CD1c-positive myeloid dendritic cell (primary cell): Measurements from ENCODE around the gene TOMM20.

Source experiments
- DNase-seq: peaks from one replicate; pipeline ENCODE4 v3.0.0-alpha.2; 2016; ENCODE audit errors: extremely low spot score

Gene TOMM20

DNA sequence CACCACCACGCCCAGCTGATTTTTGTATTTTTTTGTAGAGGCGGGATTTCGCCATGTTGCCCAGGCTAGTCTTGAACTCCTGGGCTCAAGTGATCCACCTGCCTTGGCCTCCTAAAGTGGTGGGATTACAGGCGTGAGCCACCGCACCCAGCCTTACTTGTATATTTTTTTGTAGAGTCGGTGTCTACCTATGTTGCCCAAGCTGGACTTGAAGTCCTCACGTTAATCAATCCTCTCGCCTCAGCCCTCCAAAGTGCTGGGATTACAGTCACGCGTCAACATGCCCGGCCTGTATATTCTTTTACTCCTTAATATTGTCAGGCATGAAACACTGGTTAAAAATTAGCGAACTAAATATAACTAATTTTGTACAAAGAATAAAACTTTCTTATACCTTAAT, 5.5 kb upstream of the TOMM20 start:
- DNase-seq: no peak

DNA sequence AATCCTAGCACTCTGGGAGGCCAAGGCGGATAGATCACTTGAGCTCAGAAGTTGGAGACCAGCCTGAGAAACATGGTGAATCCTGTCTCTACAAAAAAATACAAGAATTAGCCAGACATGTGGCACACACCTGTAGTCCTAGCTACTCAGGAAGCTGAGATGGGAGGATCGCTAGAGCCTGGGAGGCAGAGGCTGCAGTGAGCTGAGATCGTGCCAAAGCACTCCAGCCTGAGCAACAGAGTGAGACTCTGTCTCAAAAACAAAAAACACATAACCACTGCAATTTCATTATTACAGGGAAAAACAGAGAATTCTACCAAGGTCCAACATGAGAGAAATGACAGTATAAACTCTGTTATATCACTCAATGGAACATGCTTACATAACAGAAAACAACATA, 4.4 kb upstream of the TOMM20 start:
- no peak for DNase-seq

- no peak for DNase-seq
These were observed 3.3 kb upstream of the TOMM20 start for GRCh38 chr1:235131961-235132360.

DNA sequence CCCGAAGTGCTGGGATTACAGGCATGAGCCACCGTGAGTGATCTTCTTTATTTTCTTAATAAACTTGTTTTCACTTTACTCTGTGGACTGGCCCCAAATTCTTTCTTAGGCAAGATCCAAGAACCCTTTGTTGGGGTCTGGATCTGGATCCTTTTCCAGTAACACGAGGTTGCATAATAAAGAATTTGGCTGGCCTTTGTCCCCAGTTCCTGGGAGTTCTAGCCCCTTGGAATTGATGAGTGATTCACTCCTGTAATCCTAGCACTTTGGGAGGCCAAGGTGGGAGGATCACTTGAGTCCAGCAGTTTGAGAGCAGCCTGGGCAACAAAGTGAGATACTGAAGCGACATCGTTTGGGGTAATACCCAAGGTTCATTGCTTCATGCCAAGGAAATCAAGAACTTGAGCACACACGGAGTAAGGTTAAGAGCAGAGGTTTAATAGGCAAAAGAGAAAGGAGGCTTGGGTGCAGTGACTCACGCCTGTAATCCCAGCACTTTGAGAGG, 2.2 kb upstream of the TOMM20 start:
- DNase-seq: no peak

DNA sequence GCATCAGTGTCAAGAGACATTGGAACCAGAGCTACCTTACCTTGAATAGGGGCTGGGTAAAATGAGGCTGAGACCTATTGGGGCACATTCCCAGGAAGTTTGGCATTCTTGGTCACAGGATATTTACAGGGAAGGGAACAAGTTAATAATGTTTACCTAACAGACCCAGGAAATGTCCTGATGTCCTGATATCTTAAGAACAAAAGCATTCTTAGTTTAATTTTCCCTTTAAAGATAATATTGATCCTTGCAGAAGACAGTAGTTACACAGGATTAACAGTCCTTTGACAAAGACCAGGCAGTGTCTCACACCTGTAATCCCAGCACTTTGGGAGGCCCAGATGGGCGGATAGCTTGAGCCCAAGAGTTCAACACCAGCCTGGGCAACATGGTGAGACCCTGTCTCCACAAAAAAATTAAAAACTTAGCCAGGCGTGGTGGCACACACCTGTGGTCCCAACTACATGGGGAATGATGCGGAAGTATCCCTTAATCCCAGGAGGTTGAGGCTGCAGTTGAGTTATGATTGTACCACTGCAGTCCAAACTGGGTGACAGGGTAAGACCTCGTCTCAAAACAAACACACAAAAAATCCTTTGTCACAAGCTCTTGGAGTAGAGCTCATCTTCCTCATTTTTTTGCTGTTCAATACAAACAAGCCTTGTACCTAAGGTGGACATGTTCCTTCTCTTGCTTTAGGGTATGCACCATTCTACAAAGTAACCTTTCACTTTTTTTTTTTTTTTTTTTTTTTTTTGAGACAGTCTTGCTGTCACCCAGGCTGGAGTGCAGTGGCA, 1.3 kb upstream of the TOMM20 start:
- no peak for DNase-seq

- DNase-seq: no peak
These were observed 743 bp downstream of the TOMM20 start for GRCh38 chr1:235127732-235128455.

DNA sequence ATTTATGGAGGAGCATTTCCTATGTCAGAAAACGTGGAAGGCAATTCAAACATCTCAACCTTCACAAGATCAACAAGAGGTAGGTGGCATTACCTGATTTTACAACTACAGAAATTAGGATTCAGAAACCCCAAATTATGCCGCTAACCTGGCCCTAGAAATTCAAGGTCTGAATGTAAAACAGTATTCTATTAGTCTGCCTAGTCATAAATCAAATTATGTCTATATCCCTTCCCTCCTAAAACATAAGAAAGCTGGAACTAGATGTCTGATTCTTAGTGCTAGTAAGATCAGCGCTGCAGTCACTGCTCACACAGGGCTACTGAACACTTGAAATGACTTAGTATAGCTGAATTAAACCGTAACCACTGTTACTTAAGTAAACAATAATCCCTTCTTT, 1.4 kb downstream of the TOMM20 start:
- no peak for DNase-seq

DNA sequence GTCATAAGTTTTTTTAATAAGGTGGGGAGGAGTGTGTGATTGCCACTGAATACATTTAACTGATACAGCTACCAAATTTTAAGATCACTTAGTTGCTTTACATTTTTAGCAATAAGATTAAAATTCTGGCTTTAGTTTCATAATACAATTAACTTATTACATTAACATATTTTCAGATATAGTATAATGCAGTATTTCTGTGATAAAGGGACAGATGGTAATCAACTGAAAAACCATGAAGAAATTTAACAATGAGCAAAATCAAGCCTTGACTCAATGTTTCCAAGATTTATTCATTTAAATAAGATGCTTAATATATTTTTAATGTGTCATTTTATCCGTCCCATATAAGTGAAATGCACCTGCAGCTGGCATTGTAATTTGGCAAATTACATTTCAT, 4.0 kb downstream of the TOMM20 start:
- DNase-seq: no peak

GRCh38 chr1:235124111-235124510, 4.5 kb downstream of the TOMM20 start:
- DNase-seq: no peak

GRCh38 chr1:235122348-235122747, 6.3 kb downstream of the TOMM20 start:
- DNase-seq: no peak

DNA sequence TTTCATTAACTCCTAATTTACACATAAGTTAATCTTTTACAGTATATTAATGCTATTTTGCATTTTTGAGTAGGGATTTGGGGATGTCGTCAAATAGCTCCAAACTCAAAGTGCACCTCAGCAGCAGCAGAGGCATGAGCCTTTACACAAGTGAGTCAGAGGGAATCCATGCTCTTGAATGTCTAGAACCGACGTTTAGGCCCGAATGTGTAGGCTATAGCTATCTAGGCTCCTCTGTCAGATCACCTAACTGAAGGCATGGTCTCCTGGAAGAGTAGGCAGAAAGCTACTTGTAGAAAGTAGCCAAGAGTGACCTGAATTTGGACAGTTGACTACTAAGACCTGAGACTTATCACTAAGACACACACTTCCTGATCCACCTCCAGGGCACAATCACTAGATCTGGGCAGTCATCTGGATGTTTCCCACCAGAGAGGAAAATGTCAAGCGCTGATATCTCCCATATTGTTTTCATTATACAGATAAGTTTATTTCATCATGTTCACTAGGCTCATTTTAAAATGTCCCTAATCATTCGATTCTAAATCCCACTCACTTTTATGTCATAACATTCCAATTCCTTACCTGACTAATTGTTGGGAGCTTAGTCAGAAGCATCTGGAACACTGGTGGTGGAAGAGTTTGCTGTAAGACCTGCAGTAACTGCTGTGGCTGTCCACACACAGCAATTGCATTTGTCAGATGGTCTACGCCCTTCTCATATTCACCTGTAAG, 15.3 kb downstream of the TOMM20 start:
- no peak for DNase-seq

GRCh38 chr1:235112297-235113182, 16.1 kb downstream of the TOMM20 start:
- no peak for DNase-seq

DNA sequence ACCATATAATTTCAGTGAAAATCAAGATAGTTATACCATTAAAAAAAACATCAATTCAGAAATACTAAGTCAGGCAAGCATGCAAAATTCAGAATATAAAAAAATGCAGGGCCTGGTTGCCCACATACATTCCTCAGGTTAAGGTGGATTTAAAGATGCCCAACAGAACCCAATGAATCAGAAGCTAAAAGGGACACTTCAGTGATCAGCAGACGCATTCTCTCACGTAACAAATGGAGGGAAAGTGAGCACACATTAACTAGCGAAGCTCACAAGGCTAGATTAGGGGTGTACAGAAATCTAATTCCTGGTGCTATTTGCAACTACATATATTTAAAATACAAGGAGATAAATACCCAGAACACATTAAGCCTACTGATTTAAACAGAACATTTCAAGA, 17.5 kb downstream of the TOMM20 start:
- DNase-seq: no peak

GRCh38 chr1:235108876-235109275, 19.8 kb downstream of the TOMM20 start:
- no peak for DNase-seq

DNA sequence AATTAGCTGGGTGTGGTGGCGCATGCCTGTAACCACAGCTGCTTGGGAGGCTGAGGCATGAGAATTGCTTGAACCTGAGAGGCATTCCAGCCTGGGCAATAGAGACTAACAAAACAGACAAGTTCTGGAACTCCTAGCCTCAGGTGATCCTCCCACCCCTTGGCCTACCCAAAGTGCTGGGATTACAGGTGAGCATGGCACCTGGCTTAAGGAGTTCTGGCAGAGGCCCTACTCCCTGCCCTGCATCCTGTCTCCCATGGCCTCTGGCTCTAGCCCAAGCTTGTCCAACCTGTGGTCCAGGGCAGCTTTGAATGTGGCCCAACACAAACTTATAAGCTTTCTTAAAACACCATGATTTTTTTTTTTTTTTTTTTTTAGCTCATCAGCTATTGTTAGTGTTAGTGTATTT, 20.4 kb downstream of the TOMM20 start:
- no peak for DNase-seq

DNA sequence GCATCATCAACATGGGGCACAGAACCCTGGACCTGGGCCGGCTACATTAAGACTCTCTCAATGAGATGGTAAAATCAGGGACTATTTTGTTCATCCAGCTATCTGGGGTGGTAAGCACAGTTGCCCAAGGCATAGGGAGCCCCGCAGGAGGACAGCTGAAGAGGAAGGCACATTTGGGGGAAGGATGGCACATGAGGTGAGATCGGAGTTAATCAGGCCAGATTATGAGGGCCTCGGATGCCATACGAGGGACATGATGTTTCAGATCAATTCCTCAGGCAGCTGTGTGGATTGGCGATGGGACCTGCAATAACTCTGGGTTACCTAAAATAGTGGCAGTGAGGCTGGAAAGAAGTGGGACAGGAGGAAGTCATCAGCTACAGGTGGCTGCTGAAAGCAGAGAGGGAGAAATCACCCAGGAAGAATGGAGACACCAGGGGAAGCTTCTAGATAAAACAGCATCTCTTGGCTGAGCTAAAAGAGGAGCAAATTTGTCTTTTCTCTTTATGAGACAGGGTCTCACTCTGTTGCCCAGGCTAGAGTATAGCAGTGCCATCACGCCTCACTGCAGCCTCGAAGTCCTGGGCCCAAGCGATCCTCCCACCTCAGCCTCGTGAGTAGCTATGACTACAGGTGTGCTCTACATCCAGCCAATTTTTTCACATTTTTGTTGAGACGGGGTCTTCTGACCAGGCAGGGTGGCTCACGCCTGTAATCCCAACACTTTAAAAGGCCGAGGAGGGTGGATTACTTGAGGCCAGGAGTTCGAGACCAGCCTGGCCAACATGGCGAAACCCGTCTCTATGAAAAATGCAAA, 21.1 kb downstream of the TOMM20 start:
- no peak for DNase-seq

DNA sequence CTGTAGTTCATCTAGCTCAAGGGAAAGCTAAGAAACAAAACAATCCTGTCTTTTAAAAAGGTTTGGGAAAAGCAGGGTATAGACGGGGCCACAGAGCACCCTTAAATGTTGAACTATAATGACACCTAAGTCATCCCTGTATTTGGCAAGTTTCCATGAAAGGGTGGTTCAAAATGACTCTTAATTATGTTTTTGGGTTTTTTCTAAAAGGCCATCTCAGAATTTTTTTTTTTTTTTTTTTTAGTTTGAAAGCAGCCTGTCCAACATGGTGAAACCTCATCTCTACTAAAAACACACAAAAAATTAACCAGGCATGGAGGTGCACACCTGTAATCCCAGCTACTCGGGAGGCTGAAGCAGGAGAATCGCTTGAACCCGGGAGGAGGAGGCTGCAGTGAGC, 22.2 kb downstream of the TOMM20 start:
- no peak for DNase-seq

DNA sequence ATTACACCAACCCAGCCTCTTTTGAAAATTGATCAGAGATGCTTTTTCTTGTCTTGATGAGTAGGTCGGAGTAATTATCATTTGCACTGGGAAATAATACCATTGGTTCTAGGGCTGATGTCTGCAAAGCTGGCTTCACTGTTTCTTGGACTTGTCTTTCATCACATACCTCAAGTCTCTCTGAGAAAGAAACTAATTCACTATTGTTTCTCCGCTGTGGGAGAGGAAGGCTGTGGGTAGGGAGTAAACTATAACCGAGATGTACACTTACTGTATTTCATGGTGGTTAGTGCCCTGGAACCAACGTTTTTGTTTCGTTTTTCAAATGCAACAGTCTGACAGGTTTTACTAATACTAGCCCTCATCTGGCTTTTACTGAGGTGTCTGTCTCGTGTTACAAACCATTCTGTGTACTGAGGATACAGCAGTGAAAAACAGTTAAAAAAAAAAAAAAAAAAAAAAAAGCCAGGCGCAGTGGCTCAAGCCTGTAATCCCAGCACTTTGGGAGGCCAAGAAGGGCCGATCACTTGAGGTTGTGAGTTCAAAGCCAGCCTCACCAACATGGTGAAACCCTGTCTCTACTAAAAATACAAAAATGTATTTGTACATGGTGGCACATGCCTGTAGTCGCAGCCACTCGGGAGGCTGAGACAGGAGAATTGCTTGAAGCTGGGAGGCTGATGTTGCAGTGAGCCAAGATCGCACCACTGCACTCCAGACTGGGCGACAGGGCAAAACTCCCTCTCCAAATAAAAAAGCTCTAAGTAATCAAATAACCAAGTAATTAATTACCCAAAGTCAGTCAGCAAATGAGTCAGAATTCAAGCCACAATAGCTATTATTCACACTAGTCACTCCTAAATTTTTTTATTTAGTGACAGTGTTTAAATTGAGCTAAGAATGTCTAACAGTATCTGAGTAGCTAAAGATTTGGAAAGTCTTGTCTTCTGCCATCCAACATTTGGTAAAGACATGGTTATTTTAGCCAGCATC, 23.3 kb downstream of the TOMM20 start:
- DNase-seq: no peak

GRCh38 chr1:235102993-235103411, 25.6 kb downstream of the TOMM20 start:
- DNase-seq: no peak

GRCh38 chr1:235102259-235102582, 26.4 kb downstream of the TOMM20 start:
- DNase-seq: no peak
